Natural killer cell (primary cell): ENCODE data around the gene PRDM16. TPM values are rescaled to one million over a fixed set of nuclear protein-coding genes. Genes with fewer than 3 reads are reported as not detected.

Experiments
- ATAC-seq, 3 donors: fragments of 150-1000 bp in 2 of 3; fragments of 200-7000 bp in 1 of 3; cut with Tn5 transposase; 1 replicate in 1 of 3; 2 replicates in 2 of 3; pipeline ENCODE4 v1.10.0; 2021; ENCODE audit warnings: mild to moderate bottlenecking in 2 of 3, moderate library complexity in 2 of 3
- DNase-seq, 2 donors: peaks; one replicate each; pipeline versions ENCODE4 v3.0.0 to v3.0.0-alpha.2; 2013 to 2021; ENCODE audit warnings: mixed read lengths in 1 of 2
- H3K27ac ChIP-seq: one replicate; pipeline ENCODE4 v1.5.1; 2013; ENCODE audit warnings: mild to moderate bottlenecking, low read length
- H3K27me3 ChIP-seq: one replicate; pipeline ENCODE4 v1.6.1; 2013; ENCODE audit warnings: low read length; ENCODE audit not compliant: control insufficient read depth, insufficient read depth
- H3K36me3 ChIP-seq: one replicate; pipeline ENCODE4 v1.6.1; 2013; ENCODE audit warnings: low read length; ENCODE audit not compliant: control insufficient read depth, insufficient read depth
- H3K4me1 ChIP-seq: one replicate; pipeline ENCODE4 v1.6.1; 2013; ENCODE audit warnings: low read length; ENCODE audit not compliant: control insufficient read depth, insufficient read depth
- H3K4me3 ChIP-seq: one replicate; pipeline ENCODE4 v1.5.1; 2013; ENCODE audit warnings: low read length
- H3K9me3 ChIP-seq: one replicate; pipeline ENCODE4 v1.6.1; 2013; ENCODE audit warnings: low read length; ENCODE audit not compliant: control insufficient read depth, insufficient read depth
- H3K27ac Mint-ChIP-seq, 2 donors: one replicate each; pipeline ENCODE4 v1.8.0; 2022; ENCODE audit warnings: mild to moderate bottlenecking in 2 of 2, mixed read lengths in 2 of 2, moderate library complexity in 1 of 2
- H3K27me3 Mint-ChIP-seq, 2 donors: one replicate each; pipeline ENCODE4 v1.8.0; 2022; ENCODE audit warnings: low read depth in 2 of 2, mixed read lengths in 2 of 2
- H3K36me3 Mint-ChIP-seq: one replicate; pipeline ENCODE4 v1.8.0; 2022; ENCODE audit warnings: mixed read lengths
- H3K4me1 Mint-ChIP-seq, 2 donors: one replicate each; pipeline ENCODE4 v1.8.0; 2022; ENCODE audit warnings: mixed read lengths in 2 of 2
- H3K4me3 Mint-ChIP-seq: one replicate; pipeline ENCODE4 v1.8.0; 2022; ENCODE audit warnings: mild to moderate bottlenecking, moderate library complexity, mixed read lengths
- H3K9me3 Mint-ChIP-seq, 2 donors: one replicate each; pipeline ENCODE4 v1.8.0; 2022; ENCODE audit warnings: mixed read lengths in 2 of 2
- WGBS: methylation state at CpG from one replicate; pipeline ENCODE4 v1.1.7; 2013; ENCODE audit warnings: missing lambda C conversion rate; ENCODE audit not compliant: insufficient coverage; 5-methylcytosine and 5-hydroxymethylcytosine counted together
- intact Hi-C: fragments of 100-400 bp; cut with micrococcal nuclease; formaldehyde crosslinking; loops from one replicate; pipeline ENCODE4 v1.14.2; 2022
- total RNA-seq, 4 donors: library from RNA; stranded (reverse); fragments of 120-200 nt in 1 of 4; gene quantifications; one replicate each; pipeline versions ENCODE4 v1.2.3 to v1.2.4, GENCODE V29; 2013 to 2022
- TF ChIP-seq, protein P1 (sequence below): fragments of 200-600 bp; IDR thresholded peaks from one replicate; pipeline ENCODE4 v1.8.0; 2022; ENCODE audit warnings: antibody characterized with exemption

The PRDM16 gene
- total RNA-seq, 3 donors from 2014 or later (not counting 1 experiment from before 2014, with no cell fraction given) = 0.25 to 0.64 TPM; not detected in 1

GRCh38 chr1:3079381-3080052, 10.5 kb downstream of the PRDM16 start:
- TF ChIP-seq, protein P1, sequence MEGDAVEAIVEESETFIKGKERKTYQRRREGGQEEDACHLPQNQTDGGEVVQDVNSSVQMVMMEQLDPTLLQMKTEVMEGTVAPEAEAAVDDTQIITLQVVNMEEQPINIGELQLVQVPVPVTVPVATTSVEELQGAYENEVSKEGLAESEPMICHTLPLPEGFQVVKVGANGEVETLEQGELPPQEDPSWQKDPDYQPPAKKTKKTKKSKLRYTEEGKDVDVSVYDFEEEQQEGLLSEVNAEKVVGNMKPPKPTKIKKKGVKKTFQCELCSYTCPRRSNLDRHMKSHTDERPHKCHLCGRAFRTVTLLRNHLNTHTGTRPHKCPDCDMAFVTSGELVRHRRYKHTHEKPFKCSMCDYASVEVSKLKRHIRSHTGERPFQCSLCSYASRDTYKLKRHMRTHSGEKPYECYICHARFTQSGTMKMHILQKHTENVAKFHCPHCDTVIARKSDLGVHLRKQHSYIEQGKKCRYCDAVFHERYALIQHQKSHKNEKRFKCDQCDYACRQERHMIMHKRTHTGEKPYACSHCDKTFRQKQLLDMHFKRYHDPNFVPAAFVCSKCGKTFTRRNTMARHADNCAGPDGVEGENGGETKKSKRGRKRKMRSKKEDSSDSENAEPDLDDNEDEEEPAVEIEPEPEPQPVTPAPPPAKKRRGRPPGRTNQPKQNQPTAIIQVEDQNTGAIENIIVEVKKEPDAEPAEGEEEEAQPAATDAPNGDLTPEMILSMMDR = no peak
- Histone ChIP-seq H3K36me3 (no peaks in the 10 kb centered on the region), H3K4me3 (no peak overlapping the region), H3K27ac (no peak overlapping the region), H3K27me3 (no peaks in the 10 kb centered on the region), H3K9me3 (no peaks in the 10 kb centered on the region), H3K4me1 (no peaks in the 10 kb centered on the region)
- Mint-ChIP-seq H3K27ac (no peak overlapping the region), H3K27me3 (peaks cover 7 to 23% of the 10 kb centered on the region in 2 donors), H3K9me3 (no peaks in the 10 kb centered on the region), H3K36me3 (no peaks in the 10 kb centered on the region), H3K4me3 (no peak overlapping the region), H3K4me1 (no peaks in the 10 kb centered on the region)
- intact Hi-C loops = no loop called here
- 82% methylated on average over 18 of the region's 18 CpGs for WGBS
- no peak for DNase-seq
- ATAC-seq = no peak

DNA sequence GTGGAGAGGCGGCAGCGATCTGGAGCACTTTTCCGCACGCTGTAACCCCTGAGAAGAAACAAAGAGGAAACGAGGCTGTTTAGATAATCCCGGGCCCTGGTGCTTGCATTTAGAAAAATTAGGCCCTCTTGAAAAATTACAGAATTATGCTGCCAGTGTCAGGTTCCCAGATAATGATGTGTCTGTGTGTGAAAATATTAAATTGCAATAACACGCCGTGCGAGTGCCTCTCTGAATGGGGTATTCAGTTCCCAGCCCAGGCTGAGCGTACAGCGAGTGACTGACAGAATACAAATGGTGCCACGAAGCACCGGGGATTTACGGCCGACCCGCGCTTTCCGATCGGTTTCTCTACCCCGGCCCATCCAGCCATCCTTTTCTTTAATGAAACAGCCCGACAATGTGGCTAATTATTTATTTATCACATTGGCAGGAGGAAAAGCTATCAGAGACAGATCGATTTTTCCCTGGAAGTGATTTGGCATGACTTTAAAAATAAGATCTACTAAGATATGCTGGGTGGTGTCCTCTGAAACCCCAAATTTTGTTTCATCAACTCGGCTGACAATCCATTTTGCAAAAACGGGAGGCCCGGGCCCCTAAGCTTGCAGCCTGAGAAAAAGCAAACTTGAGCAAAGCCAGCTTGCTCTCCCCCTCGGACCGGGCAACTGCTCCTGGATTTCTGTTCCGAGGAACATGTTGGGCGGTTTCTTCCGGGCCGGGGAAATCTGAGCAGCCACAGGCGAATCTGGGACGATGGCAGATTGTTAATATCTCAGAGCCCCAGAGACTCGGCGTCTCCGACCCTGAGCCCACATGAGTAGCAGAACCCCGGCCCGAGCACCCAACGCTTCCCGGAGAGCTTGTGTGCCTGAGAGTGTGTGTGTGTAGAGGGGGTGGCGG, 11.3 kb downstream of the PRDM16 start:
- no peaks in the 10 kb centered on the region for H3K36me3 Mint-ChIP-seq
- Histone ChIP-seq H3K4me3 (no peak overlapping the region), H3K4me1 (no peaks in the 10 kb centered on the region), H3K27me3 (no peaks in the 10 kb centered on the region), H3K27ac (no peak overlapping the region), H3K9me3 (no peaks in the 10 kb centered on the region), H3K36me3 (no peaks in the 10 kb centered on the region)
- no peak overlapping the region for H3K4me3 Mint-ChIP-seq
- H3K27me3 Mint-ChIP-seq = peaks cover 7 to 23% of the 10 kb centered on the region in 2 donors
- TF ChIP-seq, protein P1 = no peak
- no peaks in the 10 kb centered on the region for H3K9me3 Mint-ChIP-seq
- no peaks in the 10 kb centered on the region for H3K4me1 Mint-ChIP-seq
- H3K27ac Mint-ChIP-seq = no peak overlapping the region
- ATAC-seq (no peak), DNase-seq (no peak)
- intact Hi-C loops = no loop called here
- WGBS = 93% methylated on average over 40 of the region's 41 CpGs

DNA sequence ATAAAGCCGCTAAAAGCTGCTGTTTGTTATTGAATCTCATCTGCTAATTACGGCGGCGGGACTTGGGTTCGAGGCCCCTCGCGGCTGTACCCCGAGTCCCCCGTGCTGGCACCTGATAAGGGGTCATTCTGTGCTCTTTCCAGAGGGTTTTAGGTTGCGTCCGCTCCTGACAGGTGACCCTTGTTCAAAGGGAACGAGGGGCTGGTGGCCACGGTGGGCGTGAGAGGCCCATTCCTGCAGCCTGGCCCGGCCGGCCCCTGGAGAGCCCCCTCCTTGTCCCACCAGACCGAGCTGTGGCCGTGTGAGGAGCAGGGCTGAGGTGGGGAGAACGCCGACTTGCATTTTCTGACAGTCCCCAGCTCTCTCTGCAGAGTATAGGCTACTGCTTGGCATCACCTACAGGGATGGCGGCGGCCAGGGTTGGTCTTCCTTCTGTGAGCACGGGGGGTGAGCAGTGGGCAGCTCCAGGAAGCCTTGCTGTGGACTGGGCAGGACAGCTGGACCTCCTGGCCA, 12.2 kb downstream of the PRDM16 start:
- peaks cover 7 to 23% of the 10 kb centered on the region in 2 donors for H3K27me3 Mint-ChIP-seq
- H3K27ac Mint-ChIP-seq = no peak overlapping the region
- intact Hi-C loops = no loop called here
- ATAC-seq (no peak), DNase-seq (no peak)
- no peaks in the 10 kb centered on the region for H3K9me3 Mint-ChIP-seq
- H3K36me3 Mint-ChIP-seq = no peaks in the 10 kb centered on the region
- WGBS = 89% methylated on average over 23 of the region's 23 CpGs
- Histone ChIP-seq H3K4me3 (no peak overlapping the region), H3K36me3 (no peaks in the 10 kb centered on the region), H3K27ac (no peak overlapping the region), H3K27me3 (no peaks in the 10 kb centered on the region), H3K9me3 (no peaks in the 10 kb centered on the region), H3K4me1 (no peaks in the 10 kb centered on the region)
- TF ChIP-seq, protein P1 = no peak
- H3K4me1 Mint-ChIP-seq = no peaks in the 10 kb centered on the region
- no peak overlapping the region for H3K4me3 Mint-ChIP-seq
